GM18505 (cell line): ENCODE results near the gene SCAMP4.

Experiments used
- ATAC-seq: cut with Tn5 transposase; IDR thresholded peaks from one replicate; pipeline ENCODE4 v1.9.1; 2021; ENCODE audit not compliant: unreplicated experiment
- POLR2A ChIP-seq: IDR thresholded peaks from 4 replicates; pipeline ENCODE4 v1.6.1; 2011; ENCODE audit warnings: borderline replicate concordance; ENCODE audit not compliant: insufficient read depth, insufficient read length; ENCODE audit errors: extremely low read depth

Gene SCAMP4

GRCh38 chr19:1941146-1942077 lies 36.2 kb downstream of the SCAMP4 start, which contains the start of gene CSNK1G2:
Gene CSNK1G2 (plus strand): TSS chr19:1941172. CDS start chr19:1969773, 28,601 bp downstream.
- TF ChIP-seq POLR2A: no peak
- no peak for ATAC-seq

DNA sequence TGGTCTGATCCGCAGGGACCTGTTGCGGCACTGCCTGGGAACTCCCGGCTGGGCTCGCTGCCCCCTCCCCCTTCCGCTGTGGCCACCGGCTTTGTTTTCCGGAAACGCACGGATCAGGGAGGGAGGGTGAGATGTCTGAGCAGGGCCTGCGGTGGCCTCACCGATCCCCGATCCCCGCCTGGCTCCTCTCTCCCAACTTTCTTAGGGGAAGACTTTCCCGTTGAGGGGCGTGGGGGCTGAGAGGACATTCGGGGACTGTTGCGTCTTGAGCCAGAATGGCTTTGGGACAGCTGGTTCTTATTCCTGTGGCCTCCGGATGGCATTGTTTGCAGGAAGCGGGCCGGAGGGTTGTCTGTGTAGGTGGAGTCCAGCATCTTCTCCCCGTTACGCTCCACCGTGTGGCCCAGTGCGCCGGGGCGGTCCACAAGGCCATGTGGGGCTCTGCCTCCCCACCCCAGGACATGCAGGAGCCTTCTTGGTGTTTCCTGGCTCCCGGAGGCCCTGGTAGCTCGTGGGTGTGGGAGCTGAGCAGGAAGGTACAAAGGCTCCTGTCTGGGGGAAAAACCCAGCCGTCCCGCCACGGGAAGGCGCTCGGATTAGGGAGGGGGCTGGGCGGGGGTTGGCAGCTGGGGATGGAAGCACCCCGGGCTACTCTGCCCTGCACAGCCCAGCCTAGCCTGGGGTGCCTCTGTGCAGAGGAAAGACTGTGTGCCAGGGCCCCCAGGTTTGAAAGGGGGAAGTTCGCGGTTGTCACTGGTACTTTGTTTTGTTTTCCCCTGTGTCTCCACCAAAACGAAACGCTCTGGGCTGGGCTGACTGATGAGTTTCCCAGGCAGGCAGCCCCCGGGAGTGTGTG lies 37.1 kb downstream of the SCAMP4 start:
- peak; percentile 58 for TF ChIP-seq POLR2A
- no peak for ATAC-seq

- ATAC-seq: no peak
Observed at GRCh38 chr19:1942934-1943555, 37.8 kb downstream of the SCAMP4 start.

DNA sequence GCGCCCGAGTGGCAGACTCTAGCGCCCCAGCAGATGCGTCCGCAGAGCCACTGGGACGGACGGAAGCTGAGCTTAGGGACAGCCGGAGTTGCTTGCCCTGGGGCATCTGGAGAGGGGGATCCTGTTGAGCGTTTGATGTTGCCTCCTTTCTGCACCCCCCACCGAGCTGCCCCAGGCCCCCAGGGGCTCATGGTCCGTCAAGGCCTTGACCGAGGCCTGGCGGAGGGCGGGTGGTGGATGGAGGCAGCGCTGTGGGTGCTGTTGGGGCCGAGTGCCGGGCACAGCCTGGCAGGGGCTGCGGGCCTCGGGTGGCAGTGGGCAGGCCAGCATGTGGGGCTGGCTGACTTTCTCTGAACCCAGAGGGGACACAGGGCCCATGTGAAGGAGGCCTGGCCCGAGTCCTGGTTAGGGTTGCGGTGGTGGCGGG lies 38.5 kb downstream of the SCAMP4 start:
- no peak for ATAC-seq

More at GRCh38 chr19:1942934-1943555, 37.8 kb downstream of the SCAMP4 start:
- TF ChIP-seq POLR2A: no peak

GRCh38 chr19:1944088-1944915 lies 39.1 kb downstream of the SCAMP4 start:
- no peak for ATAC-seq
- TF ChIP-seq POLR2A: no peak

More for the DNA sequence above, 38.5 kb downstream of the SCAMP4 start:
- no peak for TF ChIP-seq POLR2A

DNA sequence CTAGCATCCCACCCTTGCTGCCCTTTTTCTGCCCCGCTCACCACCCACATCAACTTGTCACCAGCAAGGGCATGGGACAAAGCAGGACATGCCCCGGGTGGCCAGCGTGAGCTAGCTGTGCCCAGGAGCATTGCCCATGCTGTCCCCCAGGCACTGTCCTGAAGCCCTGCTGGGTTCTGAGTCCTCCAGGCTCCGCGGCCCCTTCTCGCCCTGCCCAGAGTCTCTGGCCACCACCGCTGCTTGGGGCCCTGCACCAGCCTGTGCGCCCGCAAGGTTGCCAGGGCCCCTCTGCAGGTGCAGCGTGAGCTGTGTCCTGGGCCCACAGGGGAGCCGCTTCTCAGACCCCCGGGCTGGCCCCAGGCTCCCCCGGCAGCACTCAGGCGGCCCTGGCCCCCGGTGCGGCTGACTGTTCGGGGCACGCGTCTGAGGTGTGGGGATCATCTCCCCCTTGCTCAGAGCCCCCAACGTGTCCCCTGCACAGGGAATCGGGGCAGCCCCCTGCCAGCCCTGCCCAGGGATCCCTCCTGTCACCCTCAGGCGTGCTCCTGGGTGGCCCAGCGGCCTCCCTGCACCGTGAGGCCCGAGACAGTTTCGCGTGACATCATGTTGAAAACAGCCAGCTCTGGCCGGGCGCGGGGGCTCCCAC lies 39.8 kb downstream of the SCAMP4 start:
- ATAC-seq: no peak
- TF ChIP-seq POLR2A: no peak

DNA sequence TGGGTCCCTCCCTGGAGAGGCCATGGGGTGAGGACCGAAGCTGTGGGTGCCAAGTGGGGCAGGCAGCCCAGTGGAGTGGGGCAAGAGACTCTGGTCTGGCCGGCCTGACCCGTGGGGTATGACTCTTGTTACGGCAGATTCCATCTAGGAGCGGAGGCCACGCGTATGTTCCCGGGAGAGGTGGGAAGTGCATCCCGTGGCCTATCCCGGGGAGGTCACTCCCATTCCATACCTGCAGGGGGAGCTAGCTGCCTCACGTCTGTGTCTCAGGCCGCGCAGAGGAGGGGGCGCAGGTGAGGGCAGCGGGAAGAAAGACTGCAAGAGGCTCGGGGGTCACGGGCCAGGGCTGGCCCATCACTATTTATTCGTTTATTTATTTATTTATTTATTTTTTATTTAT lies 40.7 kb downstream of the SCAMP4 start:
- no peak for ATAC-seq
- no peak for TF ChIP-seq POLR2A

DNA sequence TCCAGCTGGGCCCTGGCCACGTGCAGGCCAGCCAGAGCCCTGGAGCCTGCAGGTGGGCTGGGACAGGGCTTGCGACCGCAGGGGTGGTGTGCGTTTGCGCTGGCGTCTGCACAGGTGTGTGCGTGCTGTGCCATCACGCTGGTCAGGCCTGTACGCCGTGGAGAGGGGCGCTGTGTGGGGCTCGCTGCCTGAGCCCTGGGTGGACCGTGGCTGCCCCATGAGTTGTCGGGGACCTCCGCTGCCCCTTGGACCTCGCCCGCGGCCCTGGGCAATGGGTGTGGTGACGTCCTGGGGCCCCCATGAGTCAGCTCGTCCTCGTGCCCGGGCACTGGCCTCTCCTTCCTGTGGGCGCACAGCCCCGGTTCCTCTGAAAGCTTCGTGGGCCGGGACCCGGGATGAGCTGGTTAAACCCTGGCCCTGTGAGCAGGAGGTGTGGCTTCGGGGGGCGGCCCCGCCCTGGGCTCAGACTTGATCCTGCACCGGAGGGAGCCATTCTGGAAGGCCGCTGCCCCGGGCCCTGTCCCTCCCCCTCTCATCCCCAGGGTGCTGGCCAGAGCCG lies 42.5 kb downstream of the SCAMP4 start:
- no peak for TF ChIP-seq POLR2A
- no peak for ATAC-seq

DNA sequence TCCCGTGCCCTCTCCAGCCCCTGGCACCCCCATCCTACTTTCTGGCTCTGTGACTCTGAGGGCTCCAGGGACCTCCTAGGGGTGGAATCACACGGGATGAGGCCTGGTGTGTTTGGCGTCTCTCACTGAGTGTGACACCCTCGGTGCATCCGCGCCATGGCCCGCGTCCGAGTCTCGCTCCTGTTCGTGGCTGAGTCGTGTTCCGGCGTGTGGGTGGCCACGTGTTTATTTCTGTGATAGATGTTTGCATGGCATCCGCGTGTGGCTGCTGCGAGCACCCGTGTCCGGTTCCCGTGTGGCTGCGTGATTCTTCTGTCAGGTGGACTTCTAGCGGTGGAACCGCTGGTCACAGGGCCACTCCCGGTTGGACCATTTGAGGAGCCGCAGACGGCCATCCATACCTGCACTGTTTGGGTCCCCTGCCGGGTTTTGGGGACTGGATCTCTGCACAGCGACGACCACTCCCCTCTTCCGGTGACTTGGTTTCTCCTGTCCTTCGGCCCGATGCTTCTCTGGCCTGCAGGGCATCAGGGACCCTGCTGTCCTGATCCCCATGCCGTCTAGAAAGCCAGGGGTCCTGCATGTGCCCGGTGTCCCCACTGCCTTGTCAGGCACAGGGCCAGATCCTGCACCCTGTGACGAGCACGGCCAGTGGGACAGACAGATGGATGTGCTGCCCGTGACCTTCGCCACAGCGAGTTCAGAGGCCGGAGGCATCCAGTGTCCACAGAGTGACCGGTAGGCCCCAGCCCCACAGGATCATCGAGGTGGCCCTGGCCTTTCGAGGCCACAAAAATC lies 44.3 kb downstream of the SCAMP4 start:
- no peak for ATAC-seq
- no peak for TF ChIP-seq POLR2A

DNA sequence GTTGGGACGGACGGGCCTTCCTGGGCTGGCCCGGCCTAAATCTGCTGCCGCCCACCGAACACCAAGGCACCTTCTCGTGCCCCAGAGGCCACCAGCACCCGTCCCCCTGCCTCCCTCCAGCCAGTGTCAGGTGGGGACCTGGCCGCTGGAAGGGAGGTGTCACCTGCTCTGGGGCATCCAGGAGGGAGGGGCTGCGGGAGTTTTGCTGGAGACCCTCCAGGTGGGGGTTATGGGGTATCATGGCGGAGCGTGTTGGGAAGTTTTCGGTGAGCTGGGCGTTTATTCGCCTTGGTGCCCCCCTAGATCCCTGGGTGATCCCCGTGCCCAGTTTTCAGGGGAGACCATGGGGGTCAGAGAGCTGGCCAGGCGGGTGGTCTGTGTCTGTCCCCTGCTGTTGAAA lies 45.4 kb downstream of the SCAMP4 start:
- ATAC-seq: no peak
- TF ChIP-seq POLR2A: no peak

- ATAC-seq: no peak
- TF ChIP-seq POLR2A: no peak
Observed at GRCh38 chr19:1952635-1953034, 47.4 kb downstream of the SCAMP4 start.
